Activated CD4-positive, alpha-beta T cell treated with anti-CD3 and anti-CD28 coated beads, Interleukin-2, amount 10 ng/mL, durations not matched to agents 7 days and 5 days (primary cell): ENCODE data around the gene CCDC157. TPM values are rescaled to one million over a fixed set of nuclear protein-coding genes. Genes with fewer than 3 reads are reported as not detected.

ENCODE experiments used
- CTCF ChIA-PET: fragments of 350-600 bp; sonication (Branson Sonifier 250); formaldehyde crosslinking; loops from one replicate; lab custom pipeline; 2021; ENCODE audit warnings: antibody characterized with exemption; lab: Charles Lee
- POLR2A ChIA-PET: fragments of 350-600 bp; sonication (Branson Sonifier 250); formaldehyde crosslinking; loops from one replicate; lab custom pipeline; 2021; ENCODE audit warnings: antibody characterized with exemption; lab: Charles Lee
- DNase-seq: peaks from one replicate; pipeline ENCODE4 v3.0.0-alpha.2; 2020
- H3K27ac Mint-ChIP-seq: one replicate; pipeline ENCODE4 v1.8.0; 2021; ENCODE audit warnings: mild to moderate bottlenecking, moderate library complexity, mixed read lengths
- H3K27me3 Mint-ChIP-seq: one replicate; pipeline ENCODE4 v1.8.0; 2021; ENCODE audit warnings: mixed read lengths
- H3K36me3 Mint-ChIP-seq: one replicate; pipeline ENCODE4 v1.8.0; 2021; ENCODE audit warnings: low read depth, mixed read lengths
- H3K4me1 Mint-ChIP-seq: one replicate; pipeline ENCODE4 v1.8.0; 2021; ENCODE audit warnings: mixed read lengths
- H3K4me3 Mint-ChIP-seq: one replicate; pipeline ENCODE4 v1.8.0; 2021; ENCODE audit warnings: mild to moderate bottlenecking, moderate library complexity, mixed read lengths
- H3K9me3 Mint-ChIP-seq: one replicate; pipeline ENCODE4 v1.8.0; 2021; ENCODE audit warnings: mixed read lengths
- total RNA-seq, 2 experiments: library from RNA; stranded (reverse); gene quantifications; one replicate each; pipeline ENCODE4 v1.2.3, GENCODE V29; 2021

CCDC157 gene
- total RNA-seq, 2 experiments from 2014 or later, result 3.5 to 4.3 TPM

GRCh38 chr22:30315962-30316576 is 40.7 kb upstream of the CCDC157 start:
- POLR2A ChIA-PET, result no interaction called here
- Mint-ChIP-seq H3K9me3 (no peaks in the 10 kb centered on the region), H3K4me1 (peaks cover 93% of the 10 kb centered on the region), H3K27me3 (no peaks in the 10 kb centered on the region), H3K36me3 (peaks cover 79% of the 10 kb centered on the region), H3K4me3 (no peak overlapping the region), H3K27ac (peak overlapping the region; percentile 13)
- DNase-seq, result no peak
- CTCF ChIA-PET, result interaction anchor here (1.0 to 1.4 kb wide), 3 partner anchors 20 to 71 kb away, joined by 3 to 4 read pairs (median 3); partner anchors contain the start of gene RNF215

GRCh38 chr22:30317778-30318177 is 39.0 kb upstream of the CCDC157 start:
- Mint-ChIP-seq H3K27me3 (no peaks in the 10 kb centered on the region), H3K9me3 (no peaks in the 10 kb centered on the region), H3K4me3 (no peak overlapping the region), H3K4me1 (peaks cover 87% of the 10 kb centered on the region), H3K27ac (no peak overlapping the region), H3K36me3 (peaks cover 76% of the 10 kb centered on the region)
- no peak for DNase-seq
- ChIA-PET CTCF (interaction anchor here (0.6 to 1.0 kb wide), 3 partner anchors 17 to 30 kb away, joined by 3 to 4 read pairs (median 3); no protein-coding TSS in a partner anchor), POLR2A (interaction anchor here (0.7 kb wide), 1 partner anchor 8 kb away, joined by 3 read pairs; no protein-coding TSS in a partner anchor)

- DNase-seq, result no peak
- Mint-ChIP-seq H3K36me3 (peaks cover 77% of the 10 kb centered on the region), H3K27ac (peak overlapping the region; percentile 14), H3K27me3 (no peaks in the 10 kb centered on the region), H3K4me3 (no peak overlapping the region), H3K4me1 (peaks cover 88% of the 10 kb centered on the region), H3K9me3 (peaks cover 5% of the 10 kb centered on the region)
- ChIA-PET POLR2A (interaction anchor here (0.5 kb wide), 1 partner anchor 381 kb away, joined by 5 read pairs; no protein-coding TSS in a partner anchor), CTCF (interaction anchor here (1.0 to 1.4 kb wide), 2 partner anchors 10 to 30 kb away, joined by 3 read pairs; partner anchors contain the start of gene CASTOR1)
These were observed 37.9 kb upstream of the CCDC157 start for GRCh38 chr22:30318799-30319419.

GRCh38 chr22:30320021-30320556 is 36.7 kb upstream of the CCDC157 start:
- H3K36me3 Mint-ChIP-seq, result peaks cover 82% of the 10 kb centered on the region

GRCh38 chr22:30321461-30321860 is 35.3 kb upstream of the CCDC157 start:
- ChIA-PET POLR2A (no interaction called here), CTCF (interaction anchor here (0.7 to 1.4 kb wide), 3 partner anchors 9 to 217 kb away, joined by 3 read pairs; no protein-coding TSS in a partner anchor)
- no peaks in the 10 kb centered on the region for H3K27me3 Mint-ChIP-seq
- no peak overlapping the region for H3K4me3 Mint-ChIP-seq
- H3K36me3 Mint-ChIP-seq, result peaks cover 78% of the 10 kb centered on the region
- H3K9me3 Mint-ChIP-seq, result peaks cover 9% of the 10 kb centered on the region
- H3K27ac Mint-ChIP-seq, result peak overlapping the region; percentile 57
- DNase-seq, result no peak
- peaks cover 82% of the 10 kb centered on the region for H3K4me1 Mint-ChIP-seq

More at GRCh38 chr22:30320021-30320556, 36.7 kb upstream of the CCDC157 start:
- DNase-seq, result no peak
- Mint-ChIP-seq H3K9me3 (peaks cover 9% of the 10 kb centered on the region), H3K4me3 (no peak overlapping the region), H3K27ac (no peak overlapping the region), H3K27me3 (no peaks in the 10 kb centered on the region), H3K4me1 (peaks cover 88% of the 10 kb centered on the region)
- POLR2A ChIA-PET, result no interaction called here
- CTCF ChIA-PET, result interaction anchor here (0.7 to 1.4 kb wide), 3 partner anchors 8 to 277 kb away, joined by 3 read pairs; partner anchors contain the start of gene CASTOR1

- POLR2A ChIA-PET, result no interaction called here
- Mint-ChIP-seq H3K9me3 (peaks cover 9% of the 10 kb centered on the region), H3K27ac (no peak overlapping the region), H3K36me3 (peaks cover 64% of the 10 kb centered on the region), H3K4me1 (peaks cover 76% of the 10 kb centered on the region), H3K27me3 (no peaks in the 10 kb centered on the region), H3K4me3 (no peak overlapping the region)
- DNase-seq, result no peak
- CTCF ChIA-PET, result interaction anchor here (0.6 to 4.4 kb wide), 7 partner anchors 9 to 42 kb away, joined by 3 to 17 read pairs (median 5); no protein-coding TSS in a partner anchor
These were observed 33.6 kb upstream of the CCDC157 start for GRCh38 chr22:30323246-30323645.

- peaks cover 66% of the 10 kb centered on the region for H3K4me1 Mint-ChIP-seq
- ChIA-PET CTCF (interaction anchor here (0.6 to 4.4 kb wide), 12 partner anchors 9 to 1281 kb away, joined by 3 to 17 read pairs (median 4); no protein-coding TSS in a partner anchor), POLR2A (no interaction called here)
- H3K27me3 Mint-ChIP-seq, result no peaks in the 10 kb centered on the region
- H3K9me3 Mint-ChIP-seq, result peaks cover 9% of the 10 kb centered on the region
- H3K27ac Mint-ChIP-seq, result peak overlapping the region; percentile 60
- peaks cover 57% of the 10 kb centered on the region for H3K36me3 Mint-ChIP-seq
- peak; percentile 71 for DNase-seq
- peak overlapping the region; percentile 90 for H3K4me3 Mint-ChIP-seq
These were observed 32.6 kb upstream of the CCDC157 start for GRCh38 chr22:30324014-30324730.

- no peak for DNase-seq
- H3K36me3 Mint-ChIP-seq, result peaks cover 54% of the 10 kb centered on the region
- H3K27me3 Mint-ChIP-seq, result no peaks in the 10 kb centered on the region
- H3K9me3 Mint-ChIP-seq, result peaks cover 9% of the 10 kb centered on the region
- H3K4me1 Mint-ChIP-seq, result peaks cover 56% of the 10 kb centered on the region
- POLR2A ChIA-PET, result interaction anchor here (0.9 kb wide), 1 partner anchor 7 kb away, joined by 3 read pairs; no protein-coding TSS in a partner anchor
- peak overlapping the region; percentile 90 for H3K4me3 Mint-ChIP-seq
- peak overlapping the region; percentile 60 for H3K27ac Mint-ChIP-seq
- CTCF ChIA-PET, result interaction anchor here (0.6 to 4.4 kb wide), 7 partner anchors 11 to 89 kb away, joined by 3 to 17 read pairs (median 4); no protein-coding TSS in a partner anchor
These were observed 31.6 kb upstream of the CCDC157 start for GRCh38 chr22:30325065-30325720.

GRCh38 chr22:30325724-30326254 is 31.0 kb upstream of the CCDC157 start:
- Mint-ChIP-seq H3K27ac (peak overlapping the region; percentile 60), H3K9me3 (peaks cover 9% of the 10 kb centered on the region), H3K36me3 (peaks cover 55% of the 10 kb centered on the region), H3K4me3 (peak overlapping the region; percentile 90), H3K27me3 (no peaks in the 10 kb centered on the region), H3K4me1 (peaks cover 51% of the 10 kb centered on the region)
- CTCF ChIA-PET, result interaction anchor here (0.6 to 4.4 kb wide), 3 partner anchors 13 to 89 kb away, joined by 3 to 17 read pairs (median 3); no protein-coding TSS in a partner anchor
- no peak for DNase-seq
- POLR2A ChIA-PET, result interaction anchor here (0.9 kb wide), 1 partner anchor 8 kb away, joined by 3 read pairs; no protein-coding TSS in a partner anchor

GRCh38 chr22:30326255-30326705 is 30.5 kb upstream of the CCDC157 start:
- POLR2A ChIA-PET, result interaction anchor here (0.6 to 1.2 kb wide), 4 partner anchors 9 to 59 kb away, joined by 3 read pairs; no protein-coding TSS in a partner anchor
- no peaks in the 10 kb centered on the region for H3K27me3 Mint-ChIP-seq
- peaks cover 49% of the 10 kb centered on the region for H3K4me1 Mint-ChIP-seq
- peaks cover 51% of the 10 kb centered on the region for H3K36me3 Mint-ChIP-seq
- CTCF ChIA-PET, result interaction anchor here (0.7 to 4.4 kb wide), 7 partner anchors 10 to 64 kb away, joined by 3 to 17 read pairs (median 5); partner anchors contain the start of gene CASTOR1
- peak overlapping the region; percentile 60 for H3K27ac Mint-ChIP-seq
- DNase-seq, result peak; percentile 37
- peaks cover 9% of the 10 kb centered on the region for H3K9me3 Mint-ChIP-seq
- H3K4me3 Mint-ChIP-seq, result peak overlapping the region; percentile 90
